ENCODE results near the gene RPSA.

DNA sequence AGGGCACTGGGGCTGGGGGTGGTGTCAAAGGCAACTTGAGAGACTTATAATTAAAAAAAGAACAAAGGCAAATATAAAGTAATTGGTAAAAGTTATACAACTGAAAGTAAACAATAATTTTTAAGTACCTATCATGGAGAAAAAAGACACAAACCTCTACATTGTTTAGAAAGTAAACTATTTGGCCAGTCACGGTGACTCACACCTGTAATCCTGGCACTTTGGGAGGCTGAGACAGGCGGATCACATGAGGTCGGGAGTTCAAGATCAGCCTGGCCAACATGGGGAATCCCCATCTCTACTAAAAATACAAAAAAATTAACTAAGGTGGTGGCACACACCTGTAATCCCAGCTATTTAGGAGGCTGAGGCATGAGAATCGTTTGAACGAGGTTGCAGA, 25.8 kb downstream of the RPSA start:
- TF ChIP-seq, protein P1, sequence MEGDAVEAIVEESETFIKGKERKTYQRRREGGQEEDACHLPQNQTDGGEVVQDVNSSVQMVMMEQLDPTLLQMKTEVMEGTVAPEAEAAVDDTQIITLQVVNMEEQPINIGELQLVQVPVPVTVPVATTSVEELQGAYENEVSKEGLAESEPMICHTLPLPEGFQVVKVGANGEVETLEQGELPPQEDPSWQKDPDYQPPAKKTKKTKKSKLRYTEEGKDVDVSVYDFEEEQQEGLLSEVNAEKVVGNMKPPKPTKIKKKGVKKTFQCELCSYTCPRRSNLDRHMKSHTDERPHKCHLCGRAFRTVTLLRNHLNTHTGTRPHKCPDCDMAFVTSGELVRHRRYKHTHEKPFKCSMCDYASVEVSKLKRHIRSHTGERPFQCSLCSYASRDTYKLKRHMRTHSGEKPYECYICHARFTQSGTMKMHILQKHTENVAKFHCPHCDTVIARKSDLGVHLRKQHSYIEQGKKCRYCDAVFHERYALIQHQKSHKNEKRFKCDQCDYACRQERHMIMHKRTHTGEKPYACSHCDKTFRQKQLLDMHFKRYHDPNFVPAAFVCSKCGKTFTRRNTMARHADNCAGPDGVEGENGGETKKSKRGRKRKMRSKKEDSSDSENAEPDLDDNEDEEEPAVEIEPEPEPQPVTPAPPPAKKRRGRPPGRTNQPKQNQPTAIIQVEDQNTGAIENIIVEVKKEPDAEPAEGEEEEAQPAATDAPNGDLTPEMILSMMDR (IDR thresholded peaks at IDR 0.05), result no peak
- TF ChIP-seq NFYB (CRISPR knock-in tag; conservative IDR thresholded peaks at IDR 0.05; ENCODE audit: low read depth) (no peak), ZNF416 (CRISPR knock-in tag; IDR thresholded peaks at IDR 0.05) (no peak), GABPB1 (CRISPR knock-in tag; IDR thresholded peaks at IDR 0.05) (no peak)

Data from WTC11 (cell line).